GM23338 (cell line): ENCODE data around the gene GOLGA2. TPM values are rescaled to one million over a fixed set of nuclear protein-coding genes. Genes with fewer than 3 reads are reported as not detected.

Experiments used
- ATAC-seq: fragments of 200-7000 bp; cut with Tn5 transposase; 3 replicates; pipeline ENCODE4 v1.9.1; 2020
- DNase-seq: peaks from one replicate; pipeline ENCODE4 v3.0.0-alpha.2; 2015; ENCODE audit warnings: low spot score
- H2AFZ ChIP-seq: fragments of 200-600 bp; sonication (generic); 2 replicates; pipeline ENCODE4 v1.8.0; 2016; ENCODE audit warnings: antibody characterized with exemption, mild to moderate bottlenecking, moderate library complexity
- H3F3A ChIP-seq: fragments of 200-600 bp; sonication (generic); replicated peaks from 2 replicates; pipeline ENCODE4 v1.8.0; 2017; ENCODE audit warnings: antibody characterized with exemption, mixed run types, low read depth
- H3K27ac ChIP-seq: fragments of 200-600 bp; sonication (generic); 2 replicates; pipeline ENCODE4 v1.6.1; 2016; ENCODE audit warnings: low read depth
- H3K27me3 ChIP-seq: fragments of 200-600 bp; sonication (generic); 2 replicates; pipeline ENCODE4 v1.8.0; 2016; ENCODE audit warnings: mild to moderate bottlenecking, mixed run types, moderate library complexity; ENCODE audit not compliant: insufficient read depth
- H3K36me3 ChIP-seq: fragments of 200-600 bp; sonication (generic); 2 replicates; pipeline ENCODE4 v1.8.0; 2016; ENCODE audit warnings: mild to moderate bottlenecking; ENCODE audit not compliant: insufficient read depth
- H3K4me1 ChIP-seq: fragments of 200-600 bp; sonication (generic); 2 replicates; pipeline ENCODE4 v1.8.0; 2016; ENCODE audit warnings: mild to moderate bottlenecking, moderate library complexity; ENCODE audit not compliant: insufficient read depth
- H3K4me2 ChIP-seq: fragments of 200-600 bp; sonication (generic); 2 replicates; pipeline ENCODE4 v1.7.1; 2017; ENCODE audit warnings: mixed run types
- H3K4me3 ChIP-seq: fragments of 200-600 bp; sonication (generic); 2 replicates; pipeline ENCODE4 v1.6.1; 2016; ENCODE audit warnings: mixed run types
- H3K79me2 ChIP-seq: fragments of 200-600 bp; sonication (generic); replicated peaks from 2 replicates; pipeline ENCODE4 v1.8.0; 2017; ENCODE audit warnings: mild to moderate bottlenecking; ENCODE audit not compliant: insufficient read depth
- H3K9me2 ChIP-seq: fragments of 200-600 bp; sonication (generic); 2 replicates; pipeline ENCODE4 v1.8.0; 2017; ENCODE audit not compliant: insufficient read depth
- H4K20me1 ChIP-seq: fragments of 200-600 bp; sonication (generic); replicated peaks from 2 replicates; pipeline ENCODE4 v1.8.0; 2017; ENCODE audit warnings: mild to moderate bottlenecking; ENCODE audit not compliant: insufficient read depth
- H3K27ac Mint-ChIP-seq: 2 replicates; pipeline ENCODE4 v1.8.0; 2020; ENCODE audit warnings: inconsistent platforms, mild to moderate bottlenecking, moderate library complexity, mixed read lengths
- H3K27me3 Mint-ChIP-seq: 3 replicates; pipeline ENCODE4 v1.8.0; 2022; ENCODE audit warnings: low read depth, mild to moderate bottlenecking, moderate library complexity, mixed read lengths, inconsistent platforms; ENCODE audit not compliant: insufficient read depth, poor library complexity
- H3K36me3 Mint-ChIP-seq: 3 replicates; pipeline ENCODE4 v1.8.0; 2021; ENCODE audit warnings: low read depth, mild to moderate bottlenecking, inconsistent platforms, moderate library complexity, mixed read lengths
- H3K4me1 Mint-ChIP-seq: 3 replicates; pipeline ENCODE4 v1.8.0; 2020; ENCODE audit warnings: mild to moderate bottlenecking, inconsistent platforms, mixed read lengths
- H3K4me3 Mint-ChIP-seq: 3 replicates; pipeline ENCODE4 v1.8.0; 2021; ENCODE audit warnings: moderate library complexity, mild to moderate bottlenecking, inconsistent platforms, mixed read lengths
- H3K9me3 Mint-ChIP-seq: 3 replicates; pipeline ENCODE4 v1.8.0; 2020; ENCODE audit warnings: moderate library complexity, mild to moderate bottlenecking, inconsistent platforms, mixed read lengths
- CREB1 ChIP-seq: fragments of 250-450 bp; sonication (Bioruptor Pico); IDR thresholded peaks from 2 replicates; pipeline ENCODE4 v1.5.0; 2020; ENCODE audit warnings: low read depth, mild to moderate bottlenecking, moderate library complexity
- ETS1 ChIP-seq: IDR thresholded peaks from 2 replicates; pipeline ENCODE4 v1.6.1; 2016; ENCODE audit warnings: antibody characterized with exemption
- EZH2 ChIP-seq: fragments of 200-600 bp; sonication (generic); IDR thresholded peaks from one replicate; pipeline ENCODE4 v1.8.0; 2017; ENCODE audit warnings: antibody characterized with exemption, mild to moderate bottlenecking, low read depth; ENCODE audit not compliant: unreplicated experiment
- EZH2phosphoT487 ChIP-seq: fragments of 200-600 bp; sonication (generic); IDR thresholded peaks from one replicate; pipeline ENCODE4 v1.8.1; 2018; ENCODE audit warnings: antibody characterized with exemption; ENCODE audit not compliant: unreplicated experiment
- JUNB ChIP-seq: IDR thresholded peaks from one replicate; pipeline ENCODE4 v1.6.1; 2016; ENCODE audit warnings: antibody characterized with exemption; ENCODE audit not compliant: unreplicated experiment
- POLR2AphosphoS5 ChIP-seq: IDR thresholded peaks from 2 replicates; pipeline ENCODE4 v1.6.1; 2016; ENCODE audit warnings: antibody characterized with exemption, low read depth
- REST ChIP-seq: IDR thresholded peaks from one replicate; pipeline ENCODE4 v1.6.1; 2018; ENCODE audit warnings: antibody characterized with exemption; ENCODE audit not compliant: unreplicated experiment
- STAT1 ChIP-seq: IDR thresholded peaks from one replicate; pipeline ENCODE4 v1.6.1; 2016; ENCODE audit warnings: antibody characterized with exemption; ENCODE audit not compliant: unreplicated experiment
- ZNF114 ChIP-seq: fragments of 250-450 bp; sonication (Bioruptor Pico); IDR thresholded peaks from 2 replicates; pipeline ENCODE4 v1.5.0; 2020; ENCODE audit warnings: mild to moderate bottlenecking, moderate library complexity
- ZNF331 ChIP-seq: fragments of 250-450 bp; sonication (Bioruptor Pico); IDR thresholded peaks from 2 replicates; pipeline ENCODE4 v1.5.0; 2020; ENCODE audit warnings: low read depth, mild to moderate bottlenecking, moderate library complexity
- polyA plus RNA-seq: library from polyadenylated mRNA; unstranded; fragments of >200 nt; fragmentation: Nextera tagmentation; extraction: Ambion mirVana; gene quantifications from 2 replicates; pipeline ENCODE4 v1.2.1, GENCODE V29; 2016
- total RNA-seq: library from RNA; depleted of rRNA; stranded (reverse); fragments of >200 nt; shearing (Covaris generic); gene quantifications from 2 replicates; pipeline ENCODE4 v1.2.3, GENCODE V29; 2014

Gene GOLGA2
- total and polyA plus RNA-seq, 2 experiments from 2014 or later: 32.6 to 48.4 TPM

- ATAC-seq: no peak
- H3K36me3 ChIP-seq: no peaks in the 10 kb centered on the region
- H3K27me3 ChIP-seq: no peaks in the 10 kb centered on the region
- H3K4me3 Mint-ChIP-seq: no peak overlapping the region
- no peaks in the 10 kb centered on the region; the same call in none of the 2 replicates for H4K20me1 ChIP-seq
- TF ChIP-seq EZH2phosphoT487: no peak
- TF ChIP-seq ETS1: no peak
- no peak for TF ChIP-seq CREB1 (CRISPR knock-in tag)
- TF ChIP-seq STAT1: no peak
- no peak for TF ChIP-seq ZNF114
- no peak for TF ChIP-seq EZH2
- TF ChIP-seq JUNB: no peak
- TF ChIP-seq REST: no peak
- no peak for TF ChIP-seq ZNF331 (CRISPR knock-in tag)
- no peak for TF ChIP-seq POLR2AphosphoS5
- H3K79me2 ChIP-seq: no peaks in the 10 kb centered on the region
- H3K9me3 Mint-ChIP-seq: no peaks in the 10 kb centered on the region
- H3K27ac ChIP-seq: no peak overlapping the region
- H3K27me3 Mint-ChIP-seq: peaks cover 16% of the 10 kb centered on the region
- no peak overlapping the region for H3K27ac Mint-ChIP-seq
- peaks cover 13% of the 10 kb centered on the region for H3K4me1 Mint-ChIP-seq
- H3K4me3 ChIP-seq: no peak overlapping the region
- H3F3A ChIP-seq: peaks cover 3% of the 10 kb centered on the region; the same call in 1 of the 2 replicates
- peaks cover 16% of the 10 kb centered on the region; the same call in 2 of the 3 replicates for H3K36me3 Mint-ChIP-seq
- peaks cover 3% of the 10 kb centered on the region; the same call in 1 of the 2 replicates for H3K4me1 ChIP-seq
- H3K4me2 ChIP-seq: no peak overlapping the region
- no peak for DNase-seq
- no peak overlapping the region for H2AFZ ChIP-seq
- H3K9me2 ChIP-seq: no peaks in the 10 kb centered on the region
Measured at GRCh38 chr9:128215491-128216409, 60.1 kb downstream of the GOLGA2 start.
